ENCODE data around the gene IFT25. TPM values are rescaled to one million over a fixed set of nuclear protein-coding genes. Genes with fewer than 3 reads are reported as not detected.

The IFT25 gene
- total RNA-seq, 1 donor: 30.2 TPM

GRCh38 chr1:53929246-53929960 is 16.1 kb downstream of the IFT25 start:
- H3K4me3 ChIP-seq (ENCODE audit: low read depth, low read length): no peak overlapping the region
- no peak for TF ChIP-seq CTCF (IDR thresholded peaks at IDR 0.05; ENCODE audit: insufficient read depth, low read depth, low read length)
- DNase-seq (ENCODE audit: low read depth): no peak

DNA sequence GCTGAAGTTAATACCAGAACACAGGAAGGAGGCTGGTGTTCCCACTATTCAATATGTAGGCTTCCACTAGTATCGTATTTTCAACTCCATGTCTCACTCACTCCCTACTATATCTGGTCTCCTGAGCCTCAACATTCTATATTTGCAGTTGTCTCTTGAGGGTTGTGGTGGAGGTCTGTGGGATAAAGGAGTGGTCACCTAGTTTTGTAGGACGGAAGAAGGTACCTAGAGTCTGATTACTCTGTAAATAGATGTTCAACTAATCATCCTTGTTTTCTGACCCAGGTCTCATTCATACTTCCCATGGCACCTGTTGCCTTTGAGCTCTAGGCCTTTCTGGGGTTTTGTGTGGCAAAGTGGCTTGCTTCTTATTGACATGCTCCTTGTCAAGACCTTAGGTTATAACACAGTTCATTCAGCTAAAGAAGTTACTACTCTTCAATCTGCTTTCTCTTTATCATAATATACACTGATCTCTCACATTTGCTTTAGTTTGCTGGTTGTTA is 18.1 kb downstream of the IFT25 start:
- no peak overlapping the region for H3K4me3 ChIP-seq (ENCODE audit: low read depth, low read length)
- no peak for TF ChIP-seq CTCF (IDR thresholded peaks at IDR 0.05; ENCODE audit: insufficient read depth, low read depth, low read length)
- no peak for DNase-seq (ENCODE audit: low read depth)

GRCh38 chr1:53919675-53920066 is 25.8 kb downstream of the IFT25 start:
- no peak for TF ChIP-seq CTCF (IDR thresholded peaks at IDR 0.05; ENCODE audit: insufficient read depth, low read depth, low read length)
- DNase-seq (ENCODE audit: low read depth): no peak

GRCh38 chr1:53918343-53918742 is 27.2 kb downstream of the IFT25 start:
- no peak overlapping the region for H3K4me3 ChIP-seq (ENCODE audit: low read depth, low read length)
- no peak for TF ChIP-seq CTCF (IDR thresholded peaks at IDR 0.05; ENCODE audit: insufficient read depth, low read depth, low read length)
- DNase-seq (ENCODE audit: low read depth): peak; percentile 11

More at GRCh38 chr1:53919675-53920066, 25.8 kb downstream of the IFT25 start:
- no peak overlapping the region for H3K4me3 ChIP-seq (ENCODE audit: low read depth, low read length)

GRCh38 chr1:53913352-53914033 is 32.0 kb downstream of the IFT25 start:
- no peak for DNase-seq (ENCODE audit: low read depth)
- no peak for TF ChIP-seq CTCF (IDR thresholded peaks at IDR 0.05; ENCODE audit: insufficient read depth, low read depth, low read length)
- H3K4me3 ChIP-seq (ENCODE audit: low read depth, low read length): no peak overlapping the region

- no peak overlapping the region for H3K4me3 ChIP-seq (ENCODE audit: low read depth, low read length)
- TF ChIP-seq CTCF (IDR thresholded peaks at IDR 0.05; ENCODE audit: insufficient read depth, low read depth, low read length): no peak
- DNase-seq (ENCODE audit: low read depth): no peak
These were observed 34.1 kb downstream of the IFT25 start for GRCh38 chr1:53911442-53911841.
